Ovary (tissue), 3 donors: ENCODE data around the gene RAB2B.

Experiments
- EP300 ChIP-seq: sonication (generic); formaldehyde crosslinking; IDR thresholded peaks from one replicate; pipeline ENCODE4 v1.6.1; 2017; ENCODE audit warnings: antibody characterized with exemption
- TF ChIP-seq, protein P1 (sequence below), 3 donors: fragments of 450-650 bp in 2 of 3; fragments of 200-600 bp in 1 of 3; IDR thresholded peaks; one replicate each; pipeline versions ENCODE4 v1.5.1 to v1.8.0; 2016 to 2022; ENCODE audit warnings: antibody characterized with exemption in 3 of 3, mild to moderate bottlenecking in 1 of 3
- donor health status: DM: no; HTN: no; CAD: no.

DNA sequence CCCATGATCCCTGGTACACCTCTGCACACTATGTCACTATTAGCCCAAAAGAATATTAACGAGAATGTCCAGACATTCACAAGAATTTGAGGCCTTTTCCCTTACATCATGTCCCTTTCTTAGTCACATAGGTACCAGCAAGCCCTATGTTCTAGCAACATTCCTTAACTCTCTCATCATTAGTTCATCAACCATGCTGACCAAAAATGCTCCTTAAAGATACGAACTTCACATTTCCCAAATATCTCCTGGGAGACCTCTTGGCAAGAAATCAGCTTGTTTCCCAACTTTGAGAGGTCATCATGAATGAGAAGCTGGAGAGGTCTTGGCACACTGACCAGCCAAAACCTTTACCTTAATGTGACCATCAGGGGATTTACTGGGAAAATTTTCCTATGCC, 44.7 kb upstream of the RAB2B start:
- no peak for TF ChIP-seq EP300
- TF ChIP-seq, protein P1, sequence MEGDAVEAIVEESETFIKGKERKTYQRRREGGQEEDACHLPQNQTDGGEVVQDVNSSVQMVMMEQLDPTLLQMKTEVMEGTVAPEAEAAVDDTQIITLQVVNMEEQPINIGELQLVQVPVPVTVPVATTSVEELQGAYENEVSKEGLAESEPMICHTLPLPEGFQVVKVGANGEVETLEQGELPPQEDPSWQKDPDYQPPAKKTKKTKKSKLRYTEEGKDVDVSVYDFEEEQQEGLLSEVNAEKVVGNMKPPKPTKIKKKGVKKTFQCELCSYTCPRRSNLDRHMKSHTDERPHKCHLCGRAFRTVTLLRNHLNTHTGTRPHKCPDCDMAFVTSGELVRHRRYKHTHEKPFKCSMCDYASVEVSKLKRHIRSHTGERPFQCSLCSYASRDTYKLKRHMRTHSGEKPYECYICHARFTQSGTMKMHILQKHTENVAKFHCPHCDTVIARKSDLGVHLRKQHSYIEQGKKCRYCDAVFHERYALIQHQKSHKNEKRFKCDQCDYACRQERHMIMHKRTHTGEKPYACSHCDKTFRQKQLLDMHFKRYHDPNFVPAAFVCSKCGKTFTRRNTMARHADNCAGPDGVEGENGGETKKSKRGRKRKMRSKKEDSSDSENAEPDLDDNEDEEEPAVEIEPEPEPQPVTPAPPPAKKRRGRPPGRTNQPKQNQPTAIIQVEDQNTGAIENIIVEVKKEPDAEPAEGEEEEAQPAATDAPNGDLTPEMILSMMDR (IDR thresholded peaks at IDR 0.05) = no peak
